Mammary epithelial cell (primary cell): Measurements from ENCODE around the gene UBP1.

Experiments
- CTCF ChIP-seq, 2 donors: IDR thresholded peaks in 1 of 2; conservative IDR thresholded peaks in 1 of 2; 2 replicates each; pipeline ENCODE4 v1.5.1; 2011 to 2012; ENCODE audit warnings: inconsistent platforms in 2 of 2, low read length in 2 of 2, mild to moderate bottlenecking in 2 of 2, control low read depth in 1 of 2, low read depth in 1 of 2; ENCODE audit not compliant: insufficient read depth in 1 of 2; ENCODE audit errors: extremely low read depth in 1 of 2
- EZH2 ChIP-seq: IDR thresholded peaks from 2 replicates; pipeline ENCODE4 v1.6.1; 2012; ENCODE audit warnings: low read length, inconsistent platforms, borderline replicate concordance

GRCh38 chr3:33383951-33384350, 56.3 kb downstream of the UBP1 start:
- TF ChIP-seq CTCF (conservative IDR thresholded peaks at IDR 0.05 in 1 of 2, IDR thresholded peaks at IDR 0.05 in 1 of 2; ENCODE audit: extremely low read depth in 1 of 2, insufficient read depth in 1 of 2, low read depth in 1 of 2, low read length in 2 of 2) (no peak), EZH2 (no peak)
